H1 (cell line): Measurements from ENCODE around the gene ZNF837. TPM values are rescaled to one million over a fixed set of nuclear protein-coding genes. Genes with fewer than 3 reads are reported as not detected.

ENCODE experiments used
- CTCF ChIA-PET: fragments of 300-600 bp; sonication (Branson Sonifier 250); formaldehyde crosslinking; loops from one replicate; lab custom pipeline; 2021; ENCODE audit not compliant: partially characterized antibody; lab: Charles Lee
- POLR2A ChIA-PET: fragments of 300-600 bp; sonication (Branson Sonifier 250); formaldehyde crosslinking; loops from one replicate; lab custom pipeline; 2021; ENCODE audit warnings: inconsistent platforms; ENCODE audit not compliant: partially characterized antibody; lab: Charles Lee
- DNase-seq, 2 experiments: peaks; one replicate each; pipeline versions ENCODE4 v3.0.0 to v3.0.0-alpha.2; 2010 to 2022; ENCODE audit warnings: low spot score in 2 of 2, low read depth in 1 of 2, mixed read lengths in 1 of 2
- FAIRE-seq: peaks from 2 replicates; lab custom pipeline; 2011; peaks lifted over from hg19 to GRCh38; lab: Jason Lieb, UNC
- H2AFZ ChIP-seq: 2 replicates; pipeline ENCODE4 v1.8.1; 2012; ENCODE audit warnings: low read length, inconsistent platforms
- H2AK5ac ChIP-seq: 2 replicates; pipeline ENCODE4 v1.6.1; 2013; ENCODE audit warnings: low read depth, low read length
- H2BK120ac ChIP-seq: replicated peaks from 2 replicates; pipeline ENCODE3; 2013; ENCODE audit warnings: low read depth, low read length, inconsistent platforms
- H2BK12ac ChIP-seq: 2 replicates; pipeline ENCODE4 v1.6.1; 2013; ENCODE audit warnings: low read depth, low read length
- H2BK15ac ChIP-seq: 2 replicates; pipeline ENCODE4 v1.6.1; 2013; ENCODE audit warnings: low read length
- H2BK20ac ChIP-seq: 2 replicates; pipeline ENCODE4 v1.6.1; 2013; ENCODE audit warnings: low read length
- H2BK5ac ChIP-seq: 2 replicates; pipeline ENCODE4 v1.6.1; 2013; ENCODE audit warnings: low read depth, low read length
- H3K14ac ChIP-seq: 2 replicates; pipeline ENCODE4 v1.6.1; 2013; ENCODE audit warnings: inconsistent platforms; ENCODE audit not compliant: insufficient read length
- H3K18ac ChIP-seq: 2 replicates; pipeline ENCODE4 v1.6.1; 2013; ENCODE audit warnings: low read length; ENCODE audit errors: extremely low read depth
- H3K23ac ChIP-seq: 2 replicates; pipeline ENCODE4 v1.6.1; 2013; ENCODE audit warnings: inconsistent platforms; ENCODE audit not compliant: insufficient read length
- H3K23me2 ChIP-seq: 2 replicates; pipeline ENCODE4 v1.6.1; 2013; ENCODE audit warnings: low read depth, low read length
- H3K27ac ChIP-seq: 2 replicates; pipeline ENCODE4 v1.6.1; 2011; ENCODE audit warnings: low read depth, low read length, inconsistent platforms
- H3K27me3 ChIP-seq, 4 experiments: replicated peaks in 1 of 4; 1 replicate in 1 of 4; 2 replicates in 3 of 4; pipeline versions ENCODE4 v1.6.1 to v1.8.1; 2011 to 2013; ENCODE audit warnings: low read length in 3 of 4, mild to moderate bottlenecking in 3 of 4, inconsistent platforms in 2 of 4, mixed read lengths in 2 of 4, moderate library complexity in 1 of 4; ENCODE audit not compliant: control insufficient read depth in 3 of 4, insufficient read depth in 3 of 4; ENCODE audit errors: extremely low read depth in 1 of 4
- H3K36me3 ChIP-seq, 4 experiments: 2 replicates each; pipeline versions ENCODE4 v1.6.1 to v1.8.1; 2011 to 2013; ENCODE audit warnings: mild to moderate bottlenecking in 4 of 4, low read length in 3 of 4, moderate library complexity in 2 of 4, control low read depth in 1 of 4, inconsistent platforms in 1 of 4; ENCODE audit not compliant: insufficient read depth in 4 of 4, control insufficient read depth in 2 of 4
- H3K4ac ChIP-seq: replicated peaks from 2 replicates; pipeline ENCODE3; 2013; ENCODE audit warnings: low read length, low read depth, mixed read lengths, inconsistent platforms; ENCODE audit not compliant: insufficient read length
- H3K4me1 ChIP-seq, 4 experiments: replicated peaks in 1 of 4; 1 replicate in 1 of 4; 2 replicates in 3 of 4; pipeline versions ENCODE4 v1.6.1 to v1.8.1; 2011 to 2013; ENCODE audit warnings: low read length in 3 of 4, inconsistent platforms in 2 of 4, mixed read lengths in 1 of 4; ENCODE audit not compliant: insufficient read depth in 4 of 4, control insufficient read depth in 3 of 4
- H3K4me2 ChIP-seq, 2 experiments: 2 replicates each; pipeline versions ENCODE4 v1.6.1 to v1.8.1; 2011 to 2013; ENCODE audit warnings: low read depth in 2 of 2, low read length in 2 of 2, control low read depth in 1 of 2, inconsistent platforms in 1 of 2, mild to moderate bottlenecking in 1 of 2; ENCODE audit not compliant: insufficient read depth in 1 of 2
- H3K4me3 ChIP-seq, 4 experiments: fragments of 200-600, 300-600 bp in 1 of 4; sonication (generic), shearing (Covaris generic), sonication (Bioruptor Twin) in 1 of 4; 2 replicates each; pipeline versions ENCODE4 v1.5.1 to v1.8.1; 2011 to 2016; ENCODE audit warnings: low read length in 4 of 4, low read depth in 3 of 4, control low read depth in 2 of 4, inconsistent platforms in 2 of 4, mild to moderate bottlenecking in 2 of 4, mixed read lengths in 1 of 4, moderate library complexity in 1 of 4; ENCODE audit not compliant: insufficient read depth in 2 of 4; ENCODE audit errors: extremely low read depth in 1 of 4
- H3K56ac ChIP-seq: replicated peaks from 2 replicates; pipeline ENCODE3; 2013; ENCODE audit warnings: low read depth, mild to moderate bottlenecking, mixed read lengths, low read length, inconsistent platforms; ENCODE audit not compliant: insufficient read length
- H3K79me1 ChIP-seq: 2 replicates; pipeline ENCODE4 v1.6.1; 2013; ENCODE audit warnings: low read depth, low read length, control low read depth
- H3K79me2 ChIP-seq, 2 experiments: 2 replicates each; pipeline versions ENCODE4 v1.6.1 to v1.8.1; 2012 to 2013; ENCODE audit warnings: low read length in 2 of 2, mild to moderate bottlenecking in 2 of 2, inconsistent platforms in 1 of 2; ENCODE audit not compliant: insufficient read depth in 2 of 2, control insufficient read depth in 1 of 2
- H3K9ac ChIP-seq, 4 experiments: replicated peaks in 1 of 4; 1 replicate in 1 of 4; 2 replicates in 3 of 4; pipeline versions ENCODE4 v1.6.1 to v1.8.1; 2011 to 2013; ENCODE audit warnings: low read depth in 3 of 4, low read length in 3 of 4, control low read depth in 2 of 4, mild to moderate bottlenecking in 2 of 4, moderate library complexity in 2 of 4, inconsistent platforms in 1 of 4; ENCODE audit errors: extremely low read depth in 1 of 4
- H3K9me3 ChIP-seq, 2 experiments: 2 replicates each; pipeline versions ENCODE4 v1.6.1 to v1.8.1; 2012 to 2013; ENCODE audit warnings: mild to moderate bottlenecking in 2 of 2, moderate library complexity in 2 of 2, control low read depth in 1 of 2, inconsistent platforms in 1 of 2, low read depth in 1 of 2, low read length in 1 of 2, mixed read lengths in 1 of 2; ENCODE audit not compliant: insufficient read depth in 2 of 2
- H4K20me1 ChIP-seq, 2 experiments: replicated peaks in 1 of 2; 2 replicates each; pipeline versions ENCODE3 to v1.8.1; 2011 to 2013; ENCODE audit warnings: inconsistent platforms in 2 of 2, low read length in 2 of 2, mild to moderate bottlenecking in 1 of 2; ENCODE audit not compliant: insufficient read depth in 2 of 2, control insufficient read depth in 1 of 2
- H4K5ac ChIP-seq: 2 replicates; pipeline ENCODE4 v1.6.1; 2013; ENCODE audit warnings: low read length, low read depth, mixed read lengths, inconsistent platforms; ENCODE audit not compliant: insufficient read length
- H4K8ac ChIP-seq: 2 replicates; pipeline ENCODE4 v1.8.0; 2013; ENCODE audit warnings: mild to moderate bottlenecking, moderate library complexity, low read length, inconsistent platforms; ENCODE audit not compliant: insufficient read depth; ENCODE audit errors: extremely low read depth
- H4K91ac ChIP-seq: replicated peaks from 2 replicates; pipeline ENCODE3; 2013; ENCODE audit warnings: low read length, mixed read lengths, inconsistent platforms; ENCODE audit not compliant: insufficient read length
- E2F6 ChIP-seq: IDR thresholded peaks from 2 replicates; pipeline ENCODE4 v1.6.1; 2012; ENCODE audit warnings: inconsistent platforms
- EZH2 ChIP-seq: fragments of 200-600 bp; sonication (generic); IDR thresholded peaks from 2 replicates; pipeline ENCODE4 v1.7.1; 2012; ENCODE audit warnings: low read depth, mild to moderate bottlenecking, moderate library complexity, low read length, inconsistent platforms; ENCODE audit not compliant: severe bottlenecking
- JUN ChIP-seq: IDR thresholded peaks from 2 replicates; pipeline ENCODE4 v1.6.1; 2011; ENCODE audit warnings: low read depth, mild to moderate bottlenecking, improper control_type of control experiment, low read length
- KDM5A ChIP-seq: fragments of 200-600 bp; IDR thresholded peaks from 2 replicates; pipeline ENCODE4 v1.7.1; 2012; ENCODE audit warnings: mild to moderate bottlenecking, low read length, inconsistent platforms, mixed read lengths
- MAFK ChIP-seq: IDR thresholded peaks from 2 replicates; pipeline ENCODE4 v1.6.1; 2012; ENCODE audit warnings: low read depth, mild to moderate bottlenecking, improper control_type of control experiment, low read length
- RBBP5 ChIP-seq: IDR thresholded peaks from 2 replicates; pipeline ENCODE4 v1.7.1; 2012; ENCODE audit warnings: low read depth, mild to moderate bottlenecking, inconsistent platforms, low read length, moderate library complexity, borderline replicate concordance
- RFX5 ChIP-seq: IDR thresholded peaks from 2 replicates; pipeline ENCODE4 v1.6.1; 2011; ENCODE audit warnings: low read depth, low read length, improper control_type of control experiment, borderline replicate concordance
- SRF ChIP-seq: IDR thresholded peaks from 2 replicates; pipeline ENCODE4 v1.6.1; 2011; ENCODE audit warnings: mild to moderate bottlenecking, low read depth, low read length, moderate library complexity
- SUZ12 ChIP-seq: fragments of 200-600 bp; sonication (generic); IDR thresholded peaks from 2 replicates; pipeline ENCODE4 v1.6.1; 2012; ENCODE audit warnings: mild to moderate bottlenecking, inconsistent platforms, low read length, moderate library complexity, mixed read lengths
- YY1 ChIP-seq: IDR thresholded peaks from 2 replicates; pipeline ENCODE4 v1.6.1; 2011; ENCODE audit warnings: low read depth, mild to moderate bottlenecking, low read length
- WGBS, 2 experiments: shearing (Covaris generic) in 1 of 2; methylation state at CpG; one replicate each; pipeline versions ENCODE4 v1.1.6 to v1.1.7; 2013 to 2015; ENCODE audit warnings: low lambda C conversion rate in 2 of 2, mixed read lengths in 2 of 2, inconsistent platforms in 1 of 2, low coverage in 1 of 2, missing lambda C conversion rate in 1 of 2; ENCODE audit not compliant: insufficient replicate concordance in 2 of 2, insufficient coverage in 1 of 2, insufficient read length in 1 of 2; ENCODE audit errors: extremely low coverage in 1 of 2, missing lambda C conversion rate in 1 of 2; 5-methylcytosine and 5-hydroxymethylcytosine counted together
- polyA plus RNA-seq, 7 experiments: library from polyadenylated mRNA; depleted of rRNA in 3 of 7; stranded (reverse) in 5 of 7; unstranded in 2 of 7; fragments of >200 nt in 5 of 7; fragments of 200-250 nt in 2 of 7; gene quantifications; 1 replicate in 5 of 7; 2 replicates in 1 of 7; 4 replicates in 1 of 7; pipeline versions ENCODE4 v1.2.1 to v1.2.3, GENCODE V29; 2011 to 2013; ENCODE audit warnings: missing spikeins in 2 of 7, mixed read lengths in 2 of 7
- total RNA-seq: library from RNA; stranded (reverse); fragmentation: NEBNext Ultra II Directional; extraction: Animal tissue kit (Norgen Biotek cat#: 25700); gene quantifications from 2 replicates; pipeline ENCODE4 v1.2.1, GENCODE V29; 2021

ZNF837 gene
- total and polyA plus RNA-seq, 2 of the 8 experiments (the other 6 are each of a cell fraction or from before 2014, with no cell fraction given), result 1.9 to 3.3 TPM

- Histone ChIP-seq H3K4me3 (no peak overlapping the region), H3K14ac (no peak overlapping the region)
- POLR2A ChIA-PET, result interaction anchor here (0.8 to 11.4 kb wide), 4 partner anchors 8 to 119 kb away, joined by 3 to 102 read pairs (median 3); partner anchors contain the start of genes RNF225, ZNF497 and ZSCAN22
- no peak for TF ChIP-seq YY1
- TF ChIP-seq JUN, result no peak
- no peak for TF ChIP-seq EZH2
- TF ChIP-seq KDM5A, result no peak
- TF ChIP-seq MAFK, result no peak
- no peak for TF ChIP-seq SUZ12
- TF ChIP-seq E2F6, result no peak
- TF ChIP-seq RFX5, result no peak
- TF ChIP-seq SRF, result no peak
- TF ChIP-seq RBBP5, result no peak
Observed at GRCh38 chr19:58353717-58354477, 26.9 kb downstream of the ZNF837 start.

More at GRCh38 chr19:58353717-58354477, 26.9 kb downstream of the ZNF837 start:
- Histone ChIP-seq H3K4me1 (peaks cover 0 to 6% (median 0%) of the 10 kb centered on the region in 4 experiments; a peak in 1 of 7 replicates), H4K20me1 (peaks cover 0 to 3% of the 10 kb centered on the region in 2 experiments), H2BK120ac (no peak overlapping the region), H2BK12ac (no peak overlapping the region), H2AFZ (no peak overlapping the region), H3K23ac (no peak overlapping the region), H3K18ac (no peak overlapping the region), H3K23me2 (no peaks in the 10 kb centered on the region), H3K36me3 (no peaks in the 10 kb centered on the region), H3K79me2 (no peaks in the 10 kb centered on the region), H3K56ac (no peak overlapping the region), H4K8ac (no peak overlapping the region), H2BK15ac (no peak overlapping the region), H2BK20ac (no peak overlapping the region), H3K4me2 (no peak overlapping the region), H4K5ac (no peak overlapping the region), H3K27me3 (no peaks in the 10 kb centered on the region), H3K9ac (no peak overlapping the region), H2AK5ac (no peak overlapping the region), H3K27ac (no peak overlapping the region), H2BK5ac (no peak overlapping the region), H4K91ac (no peak overlapping the region), H3K79me1 (no peaks in the 10 kb centered on the region), H3K9me3 (no peaks in the 10 kb centered on the region), H3K4ac (no peak overlapping the region)
- CTCF ChIA-PET, result interaction anchor here (0.6 to 2.8 kb wide), 4 partner anchors 10 to 132 kb away, joined by 3 to 9 read pairs (median 5); no protein-coding TSS in a partner anchor
- WGBS, 2 experiments, result 87% methylated on average over 15 of the region's 15 CpGs; no CpG with 5 or more reads in 1 of the 2 experiments
- DNase-seq (no peak), FAIRE-seq (no peak)
